HG03025 (cell line): ENCODE measurements around the gene ULBP2.

ENCODE experiments used
- ATAC-seq: cut with Tn5 transposase; IDR thresholded peaks from one replicate; pipeline ENCODE4 v1.9.1; 2021; ENCODE audit warnings: mild to moderate bottlenecking, moderate library complexity; ENCODE audit not compliant: unreplicated experiment, low FRiP score

Gene ULBP2

DNA sequence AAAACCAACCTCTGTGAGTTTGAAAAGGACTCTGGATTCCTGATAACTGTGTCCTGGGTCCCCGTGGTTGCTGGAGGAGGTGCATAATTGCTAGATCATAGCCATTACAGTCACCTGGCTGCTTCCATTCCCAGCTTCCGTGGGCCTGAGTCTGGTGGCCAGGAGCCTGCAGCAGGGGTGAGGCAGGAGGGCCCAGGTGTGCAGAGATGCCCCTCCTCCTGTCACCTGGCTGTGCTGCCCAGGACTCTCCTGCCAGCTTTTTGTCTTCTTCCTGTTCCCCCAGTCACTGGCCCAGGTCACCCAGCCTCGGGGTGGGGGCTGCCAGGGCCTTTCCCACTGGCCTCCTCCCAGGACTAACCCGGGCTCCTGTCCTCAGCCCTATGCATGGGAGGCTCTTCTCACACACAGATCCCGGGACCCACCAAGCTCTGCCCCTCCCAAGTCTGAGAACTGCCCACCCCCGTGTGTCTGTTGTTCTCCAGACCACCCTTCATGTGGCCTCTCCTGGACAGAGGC is 53.5 kb downstream of the ULBP2 start:
- ATAC-seq = no peak

- no peak for ATAC-seq
Measured at GRCh38 chr6:149995971-149996370, 54.2 kb downstream of the ULBP2 start.
